Stimulated activated CD8-positive, alpha-beta memory T cell treated with anti-CD3 and anti-CD28 coated beads, Interleukin-12 subunit alpha, Interleukin-12 subunit beta, amount 100 ng/mL, for 1 hour (primary cell): ENCODE results near the gene TENM4.

Experiments used
- DNase-seq: peaks from one replicate; pipeline ENCODE4 v3.0.0-alpha.2; 2020; ENCODE audit warnings: low read depth

Gene TENM4

DNA sequence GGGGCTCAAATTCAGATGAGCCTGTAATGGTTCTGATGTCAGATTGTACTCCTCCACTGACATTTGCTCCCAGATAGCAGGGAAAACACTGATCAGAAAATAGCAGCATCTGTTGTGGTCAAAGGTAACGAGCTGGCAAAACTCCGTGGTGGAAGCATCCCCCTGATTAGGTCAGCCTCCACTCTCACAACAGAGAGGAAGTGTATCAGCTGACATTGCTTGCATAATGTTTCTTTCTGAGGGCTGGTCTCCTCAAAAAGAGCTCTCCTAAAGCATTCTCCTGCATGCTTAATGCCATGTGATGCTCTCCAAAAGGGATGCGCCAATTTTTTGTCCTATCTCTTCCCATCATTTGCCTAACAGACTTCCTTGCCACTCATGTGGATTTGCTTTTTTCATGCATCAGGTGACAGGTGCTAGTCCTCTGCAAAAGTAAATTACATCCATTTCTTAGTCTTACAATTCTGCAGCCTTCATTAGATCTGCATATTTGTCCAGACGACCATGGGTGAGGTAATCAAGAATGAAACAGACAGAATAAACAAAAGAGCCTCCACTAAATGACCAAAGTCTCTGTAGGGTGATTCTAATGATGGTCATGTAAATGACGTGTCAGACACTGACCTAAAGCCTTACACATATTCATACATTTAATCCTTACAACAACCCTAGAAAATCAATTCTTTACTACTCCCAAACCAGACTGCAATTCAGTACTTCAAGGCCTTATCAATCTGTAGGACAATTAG lies 6.4 kb upstream of the TENM4 start:
- no peak for DNase-seq

DNA sequence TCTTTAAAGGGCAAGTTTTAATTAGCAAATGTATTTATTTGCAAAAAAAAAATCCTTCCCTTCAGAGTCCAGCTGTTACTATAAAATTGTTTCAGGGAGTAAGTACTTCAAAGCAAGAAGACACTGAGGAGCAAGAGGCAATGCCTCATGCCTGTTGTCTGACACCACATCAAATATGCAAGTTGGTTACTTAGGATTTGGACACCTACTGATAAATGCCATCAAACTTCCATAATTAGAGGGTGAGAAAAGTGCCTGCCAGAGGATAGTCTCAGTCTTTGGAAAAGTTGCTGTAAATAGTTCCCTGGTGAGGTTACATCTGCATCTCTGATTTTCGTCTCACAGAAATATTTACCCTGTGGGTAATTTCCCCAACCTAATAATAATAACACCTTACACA lies 4.1 kb upstream of the TENM4 start:
- no peak for DNase-seq

DNA sequence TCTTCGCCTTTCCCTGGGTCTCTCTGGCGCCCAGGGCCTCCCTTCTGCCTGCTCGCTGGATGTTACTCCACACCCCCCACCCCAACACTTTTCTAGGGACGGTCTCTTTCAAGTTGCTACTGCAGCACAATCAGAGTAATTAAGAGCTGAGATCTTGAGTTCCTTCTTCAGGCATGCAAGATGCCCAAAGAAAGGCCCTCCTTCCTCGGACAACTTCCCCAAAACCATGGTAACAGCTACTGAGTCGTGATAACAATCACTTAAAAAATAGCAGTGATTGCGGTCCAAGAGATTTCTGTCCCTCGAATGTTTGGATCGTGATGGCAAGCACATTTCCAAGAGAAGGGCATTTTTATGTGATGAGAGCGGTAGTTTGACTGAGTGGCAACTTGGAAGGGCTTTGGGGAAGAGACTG lies 638 bp upstream of the TENM4 start:
- no peak for DNase-seq

DNA sequence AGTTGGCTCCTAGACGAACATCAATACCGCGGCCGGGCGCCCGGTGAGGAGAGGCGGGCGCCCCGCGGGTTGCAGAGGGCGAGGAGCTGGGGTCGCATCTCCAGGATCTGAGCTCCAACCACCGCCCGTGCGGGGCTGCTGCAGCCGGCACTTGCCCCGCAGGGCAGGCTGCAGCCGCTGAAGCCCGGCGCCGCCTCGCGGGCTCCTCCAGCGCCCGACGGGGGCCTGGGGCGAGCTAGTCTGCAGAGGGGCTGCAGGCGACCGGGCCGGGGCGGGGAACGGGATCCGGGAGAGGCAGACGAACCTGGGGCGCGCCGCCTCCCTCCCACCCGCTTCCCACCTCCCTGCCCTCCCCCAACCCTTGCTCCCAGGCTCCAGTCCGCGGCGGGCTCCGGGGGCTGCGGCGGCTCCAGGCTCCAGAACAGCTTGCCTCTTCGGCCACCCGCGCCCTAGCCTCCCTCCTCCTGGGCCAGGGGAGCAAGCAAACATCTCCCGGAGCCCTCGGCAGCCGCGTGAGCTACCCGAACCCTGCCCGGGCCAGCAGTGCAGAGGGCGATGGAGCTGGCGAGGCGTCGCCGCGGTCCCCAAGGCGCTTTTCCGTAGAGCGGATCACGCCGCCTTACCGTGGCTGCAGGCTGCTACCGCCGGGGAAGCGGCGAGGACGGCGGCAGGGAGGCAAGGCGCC lies 802 bp downstream of the TENM4 start:
- DNase-seq, result no peak

DNA sequence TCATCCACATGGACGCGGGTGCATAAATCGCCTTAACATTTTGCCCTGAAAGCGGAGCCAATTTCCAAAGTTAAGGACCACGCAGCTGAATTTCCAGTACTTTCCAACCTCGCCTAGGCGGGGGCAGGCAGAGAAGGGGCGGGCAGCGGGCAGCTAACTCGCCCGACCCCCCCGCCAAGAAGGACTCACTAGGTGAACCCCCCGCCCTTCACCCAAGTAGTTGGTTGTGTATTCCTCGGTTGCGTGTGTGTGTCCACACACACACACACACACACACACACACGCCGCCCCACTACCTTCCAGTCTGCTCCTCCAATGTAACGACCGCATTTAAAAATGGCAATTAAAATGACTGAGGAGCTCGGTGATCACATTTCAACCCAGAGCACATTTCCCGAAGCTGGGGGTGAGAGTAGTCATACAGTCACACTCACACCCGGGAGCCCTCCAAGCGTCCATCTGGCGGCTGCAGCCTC lies 1.4 kb downstream of the TENM4 start:
- no peak for DNase-seq

DNA sequence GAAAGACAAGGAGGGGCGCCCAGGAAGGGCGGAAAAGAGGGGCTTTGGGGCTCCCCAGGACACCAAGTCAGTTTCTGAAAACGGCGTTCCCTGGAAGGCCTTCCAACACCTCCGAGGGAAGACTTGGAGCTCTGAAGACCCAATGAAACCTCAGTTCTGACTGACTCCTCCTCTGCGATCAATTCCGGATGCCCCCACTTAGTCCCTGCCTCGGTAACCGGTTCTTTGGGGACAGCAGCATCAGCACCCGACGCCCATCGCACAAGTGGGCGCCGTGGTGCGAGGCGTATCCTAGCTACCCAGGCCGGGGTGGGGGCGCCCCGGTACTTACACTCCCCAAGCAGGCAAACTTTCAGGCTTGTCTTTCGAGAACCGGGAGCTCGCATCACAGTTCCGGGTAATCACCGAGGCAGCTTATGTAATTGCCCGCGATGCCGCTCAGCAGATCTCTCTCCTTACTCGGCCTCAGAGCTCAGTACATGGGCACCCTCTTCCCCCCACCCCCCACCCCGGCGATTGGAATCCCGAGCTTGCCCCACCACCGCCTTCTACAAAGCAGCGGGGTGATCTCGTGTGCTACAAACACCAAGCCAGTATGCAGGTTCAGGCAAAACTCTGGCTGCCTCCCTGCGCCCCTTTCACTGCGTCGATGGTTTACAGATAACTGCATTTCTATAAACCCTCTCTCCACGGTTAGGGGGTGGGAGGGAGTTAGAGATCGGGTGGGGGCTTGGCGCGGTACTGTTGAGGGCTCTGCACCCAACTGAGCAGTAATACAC lies 2.0 kb downstream of the TENM4 start:
- no peak for DNase-seq

DNA sequence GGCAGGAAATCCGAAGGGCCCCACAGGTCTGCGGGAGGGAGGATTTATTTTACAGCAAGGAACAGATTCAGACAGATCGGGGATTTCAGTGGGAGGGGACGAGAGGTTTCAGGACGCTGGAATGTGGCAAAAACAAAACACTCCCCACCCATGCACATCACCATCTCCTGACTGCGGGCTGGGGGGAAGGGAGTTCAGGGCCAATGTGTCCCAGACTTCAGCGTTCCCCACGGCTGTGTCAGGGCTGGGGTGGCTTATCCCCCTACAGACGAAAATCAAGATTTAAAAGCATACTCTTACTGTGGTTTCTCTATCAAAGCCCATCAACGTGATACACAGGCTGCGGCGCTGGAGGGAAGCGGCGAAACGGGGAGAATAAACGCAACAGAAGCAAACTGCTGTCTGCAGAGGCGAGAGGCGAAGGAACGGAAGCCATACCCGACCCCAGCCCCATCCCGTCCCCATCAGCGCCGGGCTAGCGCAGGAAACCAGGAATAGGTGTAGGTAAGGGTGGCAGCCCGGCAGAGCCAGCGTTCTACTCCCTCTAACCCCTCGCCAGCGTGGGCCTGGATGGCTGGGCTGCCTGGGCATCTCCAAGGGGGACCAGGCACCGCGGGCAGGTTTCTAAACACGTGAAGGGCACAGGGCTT lies 2.7 kb downstream of the TENM4 start:
- no peak for DNase-seq

DNA sequence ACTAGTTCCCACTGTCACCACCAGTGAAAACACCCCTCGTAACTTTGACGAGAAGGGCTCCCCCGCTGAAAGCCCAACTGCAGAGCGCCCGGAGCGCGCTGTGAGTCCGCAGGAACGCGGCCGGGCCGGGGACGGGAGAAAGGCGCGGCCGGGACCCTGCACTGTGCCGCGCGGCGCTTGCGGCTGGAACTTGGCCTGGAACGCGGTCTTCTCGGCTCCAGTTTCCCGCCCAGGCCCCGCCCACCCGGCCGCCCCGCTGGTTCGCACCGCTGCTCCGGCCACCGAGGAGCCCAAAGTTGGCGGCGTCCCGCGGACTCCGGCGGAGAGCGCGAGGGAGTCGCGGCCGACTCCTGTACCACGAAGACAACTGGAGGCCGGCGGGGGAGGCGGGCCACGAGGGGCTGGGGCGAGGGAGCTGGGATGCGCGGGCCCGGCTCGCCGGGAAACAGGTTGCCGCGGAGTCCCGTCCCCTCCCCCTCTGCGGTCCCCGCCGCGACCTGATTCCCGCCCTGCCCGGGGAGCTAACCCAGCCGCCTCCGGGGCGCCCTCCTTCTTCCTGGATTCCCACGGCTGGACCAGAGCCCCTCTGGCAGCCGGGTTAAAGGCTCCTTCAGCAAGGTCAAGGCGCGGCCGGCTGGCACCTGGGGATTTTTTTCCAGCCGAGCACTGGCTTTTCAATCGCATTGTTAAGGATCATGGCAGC lies 3.4 kb downstream of the TENM4 start:
- DNase-seq, result no peak

DNA sequence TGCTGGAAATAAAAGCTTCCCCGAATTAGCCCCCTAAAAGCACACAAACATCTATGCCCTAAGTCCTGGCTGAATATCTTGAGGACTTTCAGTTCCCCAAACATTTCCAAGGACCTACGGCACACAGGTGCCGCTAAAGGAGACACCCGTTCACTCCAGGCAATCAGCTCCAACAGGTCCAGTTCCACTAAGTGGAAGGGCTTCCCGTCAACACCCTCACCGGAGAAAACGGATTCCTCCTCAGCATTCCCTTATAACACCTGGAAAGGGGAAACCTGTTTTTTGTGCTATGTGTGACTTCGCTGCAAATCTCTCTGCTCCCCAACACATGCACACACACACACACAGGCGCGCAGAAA lies 3.9 kb downstream of the TENM4 start:
- no peak for DNase-seq

DNA sequence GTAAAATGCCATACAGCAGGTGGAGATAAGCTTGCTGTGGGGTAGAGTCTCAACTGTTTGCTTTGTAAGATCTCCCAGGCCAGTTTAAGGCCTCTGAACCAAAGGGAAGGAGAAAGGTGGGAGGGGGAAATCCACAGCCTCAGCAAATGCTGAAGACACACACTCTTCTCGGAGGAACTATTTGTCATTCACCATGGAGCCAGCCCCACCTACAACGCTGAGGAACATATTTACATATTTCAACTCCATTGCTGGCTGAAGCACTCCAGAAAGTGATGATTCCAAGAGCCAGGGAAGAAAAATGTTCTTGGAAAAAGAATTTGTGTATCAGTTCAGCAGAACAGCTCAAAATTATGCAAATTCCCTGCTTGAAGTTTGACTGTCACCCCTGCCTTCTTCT lies 6.5 kb downstream of the TENM4 start:
- no peak for DNase-seq

DNA sequence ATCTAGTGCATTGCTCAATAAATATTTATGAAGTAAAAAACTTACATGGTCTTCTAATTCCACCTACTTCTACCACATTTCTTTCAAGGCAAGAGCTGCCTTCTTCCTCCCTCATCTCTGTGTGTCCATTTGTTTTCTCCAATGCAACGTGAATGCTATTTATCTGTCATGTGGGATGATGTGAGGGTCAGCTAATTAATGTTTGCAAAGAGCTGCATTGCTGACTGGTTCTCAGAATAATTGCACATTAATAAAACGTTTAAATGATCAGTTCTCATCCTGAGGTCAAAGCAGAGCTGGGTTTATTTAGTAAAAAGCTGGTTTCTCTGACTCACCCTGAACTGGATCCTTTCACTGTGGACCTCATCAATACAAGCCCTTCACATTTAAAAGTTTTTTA lies 8.7 kb downstream of the TENM4 start:
- no peak for DNase-seq

DNA sequence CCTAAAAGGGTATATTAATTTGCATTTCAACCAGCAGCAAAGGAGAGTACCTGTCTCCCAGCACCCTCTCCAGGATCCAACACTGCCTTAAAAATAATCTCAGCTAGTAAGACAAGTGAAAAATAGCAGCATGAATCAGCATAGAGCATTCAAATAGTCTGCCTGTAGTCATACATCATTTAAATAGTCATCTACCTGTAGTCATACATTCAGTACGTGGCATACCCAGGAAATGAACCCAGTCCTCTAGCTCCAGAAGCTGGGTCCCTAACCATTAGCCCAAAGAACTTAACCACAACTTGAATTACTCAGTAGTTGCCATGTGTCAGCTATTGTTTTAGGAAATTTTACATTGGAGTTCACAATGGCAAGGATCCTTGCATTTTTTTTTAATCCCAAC lies 9.3 kb downstream of the TENM4 start:
- DNase-seq, result no peak

DNA sequence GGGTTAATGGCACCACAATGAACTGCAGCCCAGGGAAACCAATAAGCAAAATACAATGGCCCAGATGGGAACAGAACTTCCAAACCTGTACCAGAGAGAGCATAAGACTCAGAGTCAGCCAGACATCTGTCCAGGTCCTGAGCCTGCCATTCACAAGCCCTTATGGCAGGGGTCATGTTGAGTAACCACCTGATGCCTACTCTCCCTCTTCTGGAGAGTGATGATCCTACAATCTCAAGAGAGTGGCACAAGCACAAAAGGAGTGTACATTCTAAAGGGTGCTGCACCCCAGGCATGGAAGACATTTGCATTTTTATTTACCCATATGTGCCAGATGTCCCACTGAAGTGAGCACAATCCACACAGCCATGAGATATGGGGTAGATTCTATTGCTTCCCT lies 10.6 kb downstream of the TENM4 start:
- no peak for DNase-seq

DNA sequence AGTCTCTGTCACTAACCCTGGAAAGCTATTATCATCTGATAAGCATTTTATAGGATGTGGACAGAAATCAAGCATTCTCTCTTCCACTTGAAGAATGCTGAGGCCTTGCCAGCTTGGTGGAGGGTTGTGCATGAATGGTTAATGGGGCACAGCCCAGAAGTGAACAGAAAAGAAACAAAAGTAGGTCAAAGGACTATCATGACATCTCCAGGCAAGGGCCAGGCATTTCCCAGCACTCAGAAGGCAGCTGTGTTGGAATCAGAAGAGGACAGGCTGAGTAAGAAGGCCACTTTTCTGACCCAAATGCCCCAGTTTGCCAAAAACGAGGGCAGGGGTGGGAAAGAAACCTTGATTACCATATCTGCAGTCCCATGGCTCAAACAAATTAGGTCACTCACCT lies 12.4 kb downstream of the TENM4 start:
- DNase-seq, result no peak

DNA sequence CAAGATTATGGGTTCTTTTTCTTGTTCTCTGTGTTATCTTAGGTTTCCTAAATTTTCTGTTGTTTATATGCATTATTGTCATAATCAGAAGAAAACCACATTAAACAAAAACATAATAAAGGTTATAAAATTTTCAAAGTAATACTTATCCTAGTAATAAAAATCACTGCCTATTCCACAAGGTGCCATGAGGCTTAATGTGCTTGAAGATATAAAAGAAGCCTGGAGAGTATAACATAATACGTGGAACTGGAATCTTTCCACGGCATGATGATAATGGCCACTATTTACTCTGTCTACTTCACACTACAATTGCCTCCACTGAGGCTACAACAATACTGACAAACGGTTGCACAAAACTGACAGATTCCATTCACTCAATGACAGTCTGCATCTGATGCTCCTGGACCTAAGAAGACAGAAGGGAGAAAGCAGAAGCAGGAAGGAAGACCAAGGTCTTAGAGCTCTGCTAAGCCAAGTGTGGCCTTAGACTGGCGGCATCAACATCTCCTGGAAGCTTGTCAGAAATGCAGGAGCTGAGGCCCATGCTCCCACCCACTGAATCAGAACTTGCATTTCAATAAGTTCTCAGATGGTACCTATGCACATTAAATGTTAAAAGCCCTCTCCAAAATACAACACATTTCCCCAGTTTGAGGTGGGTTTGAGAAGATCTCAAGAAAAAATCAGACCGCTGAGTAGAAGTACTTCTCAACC lies 13.1 kb downstream of the TENM4 start:
- DNase-seq, result no peak

DNA sequence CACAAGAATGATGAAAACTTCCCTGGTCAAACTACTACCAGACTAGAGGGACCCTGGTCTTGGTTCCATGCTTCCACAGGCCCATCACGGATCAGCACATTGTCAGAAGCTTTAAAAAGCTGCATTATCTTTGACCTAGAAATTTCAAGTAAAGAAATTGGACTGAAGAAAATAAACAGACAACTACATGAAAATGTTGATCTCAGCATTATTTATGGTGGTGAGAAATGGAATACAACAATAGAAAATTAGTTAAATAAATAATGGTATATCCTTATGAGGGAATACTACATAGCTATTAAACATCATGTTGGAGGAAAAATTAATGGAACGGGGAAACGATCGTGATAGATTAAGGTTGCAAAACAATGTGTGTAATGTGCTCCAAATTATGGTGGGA lies 13.7 kb downstream of the TENM4 start:
- no peak for DNase-seq

DNA sequence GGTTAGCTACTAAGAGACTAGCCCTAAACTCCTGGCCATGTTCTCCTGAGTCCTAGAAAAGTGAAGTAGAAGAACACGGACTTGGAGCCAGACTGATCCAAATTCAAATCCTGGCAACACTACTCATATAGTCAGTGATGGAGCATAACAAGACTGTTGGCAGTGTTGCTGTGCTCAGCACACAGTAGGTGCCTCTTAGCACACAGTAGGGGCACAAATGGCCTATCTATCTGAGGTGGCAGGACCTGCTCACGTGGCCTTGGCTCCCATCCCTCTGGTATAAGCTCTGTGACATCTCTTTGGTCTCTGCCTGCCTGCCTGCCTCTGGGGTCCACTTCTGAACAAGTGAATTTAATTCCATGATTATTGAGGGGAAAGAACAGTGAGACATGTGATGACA lies 15.4 kb downstream of the TENM4 start:
- no peak for DNase-seq

DNA sequence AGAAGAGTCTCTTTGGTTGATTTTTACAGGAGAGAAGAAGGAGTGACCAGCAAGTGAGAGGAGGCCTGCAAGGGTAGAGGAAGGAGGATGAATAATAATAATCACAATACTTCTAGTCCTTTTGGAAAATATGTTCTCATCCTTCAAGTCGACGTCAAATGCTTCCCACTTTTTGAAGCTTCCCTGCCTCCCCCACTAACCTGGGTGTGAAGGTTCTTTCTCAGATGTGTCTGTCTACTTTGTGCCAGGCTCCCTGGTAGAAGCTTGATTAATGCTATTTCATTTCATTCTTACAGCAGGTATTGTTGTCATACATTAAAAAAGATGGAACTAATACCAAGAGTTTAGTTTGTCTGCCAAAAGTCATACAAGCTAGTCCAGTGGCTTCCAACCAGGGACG lies 17.1 kb downstream of the TENM4 start:
- no peak for DNase-seq

DNA sequence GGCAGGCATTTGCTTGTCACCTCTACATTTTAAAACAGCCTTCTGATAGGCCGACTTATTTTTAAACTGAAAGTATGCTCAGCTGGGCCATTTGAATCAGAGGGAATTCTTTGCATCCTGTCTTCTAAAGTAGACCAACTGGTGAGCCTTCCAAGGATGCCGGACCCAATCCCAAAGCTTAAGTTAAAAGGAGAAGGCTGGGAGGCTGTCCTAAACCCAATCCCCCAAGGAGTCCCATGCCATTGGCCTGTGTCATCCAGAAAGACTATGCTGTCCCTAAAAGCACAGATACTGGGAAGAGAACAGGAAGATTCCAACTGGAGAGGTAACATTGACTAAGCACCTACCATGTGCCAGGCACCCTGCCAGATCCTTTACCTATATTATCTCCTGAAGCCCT lies 18.0 kb downstream of the TENM4 start:
- DNase-seq, result no peak

DNA sequence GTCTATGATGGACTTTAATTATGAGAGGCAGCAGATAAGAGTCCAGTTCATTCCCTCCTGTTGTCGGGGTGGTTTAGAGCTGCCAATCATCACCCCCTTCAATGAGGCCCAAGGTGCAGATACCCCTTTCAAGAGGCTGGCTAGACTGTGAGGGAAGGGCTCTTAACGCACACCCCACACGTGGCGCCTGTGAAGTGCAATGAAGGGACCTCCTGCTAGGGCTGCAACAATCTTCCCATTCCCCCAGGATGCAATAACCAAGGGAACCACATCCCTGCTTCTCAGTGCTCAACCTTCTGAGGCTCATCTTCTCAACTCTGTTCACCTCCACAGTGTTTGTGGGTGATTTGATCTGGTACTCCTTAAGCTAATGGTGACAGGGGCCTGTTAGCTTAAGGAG lies 19.0 kb downstream of the TENM4 start:
- DNase-seq, result no peak

DNA sequence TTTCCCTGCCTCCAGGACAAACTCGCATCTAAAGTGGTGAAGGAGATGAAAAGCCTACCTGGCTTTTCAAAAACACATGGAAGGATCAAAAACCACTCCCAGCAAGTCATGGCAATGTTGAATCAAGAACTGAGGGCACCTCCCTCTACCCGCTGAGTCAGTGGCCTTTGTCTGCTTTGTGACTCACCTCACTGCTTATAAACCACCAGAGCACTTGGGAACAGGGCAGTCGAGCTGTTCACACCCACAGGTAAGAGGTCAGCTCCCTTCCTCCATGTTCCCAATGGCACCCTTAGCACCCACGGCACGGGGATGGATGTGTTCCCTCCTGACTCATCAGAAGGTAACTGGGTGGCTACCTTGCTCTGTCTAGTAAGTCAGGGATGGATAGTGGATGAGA lies 21.7 kb downstream of the TENM4 start:
- no peak for DNase-seq
